DMS53 treated with DMSO at 0.1 percent for 48 hours (cell line): Measurements from ENCODE around the gene LSM4.

Experiments
- DNase-seq: peaks from one replicate; lab custom pipeline; 2025; ENCODE audit not compliant: unreplicated experiment; lab: John Stamatoyannopoulos, UW

Gene LSM4

DNA sequence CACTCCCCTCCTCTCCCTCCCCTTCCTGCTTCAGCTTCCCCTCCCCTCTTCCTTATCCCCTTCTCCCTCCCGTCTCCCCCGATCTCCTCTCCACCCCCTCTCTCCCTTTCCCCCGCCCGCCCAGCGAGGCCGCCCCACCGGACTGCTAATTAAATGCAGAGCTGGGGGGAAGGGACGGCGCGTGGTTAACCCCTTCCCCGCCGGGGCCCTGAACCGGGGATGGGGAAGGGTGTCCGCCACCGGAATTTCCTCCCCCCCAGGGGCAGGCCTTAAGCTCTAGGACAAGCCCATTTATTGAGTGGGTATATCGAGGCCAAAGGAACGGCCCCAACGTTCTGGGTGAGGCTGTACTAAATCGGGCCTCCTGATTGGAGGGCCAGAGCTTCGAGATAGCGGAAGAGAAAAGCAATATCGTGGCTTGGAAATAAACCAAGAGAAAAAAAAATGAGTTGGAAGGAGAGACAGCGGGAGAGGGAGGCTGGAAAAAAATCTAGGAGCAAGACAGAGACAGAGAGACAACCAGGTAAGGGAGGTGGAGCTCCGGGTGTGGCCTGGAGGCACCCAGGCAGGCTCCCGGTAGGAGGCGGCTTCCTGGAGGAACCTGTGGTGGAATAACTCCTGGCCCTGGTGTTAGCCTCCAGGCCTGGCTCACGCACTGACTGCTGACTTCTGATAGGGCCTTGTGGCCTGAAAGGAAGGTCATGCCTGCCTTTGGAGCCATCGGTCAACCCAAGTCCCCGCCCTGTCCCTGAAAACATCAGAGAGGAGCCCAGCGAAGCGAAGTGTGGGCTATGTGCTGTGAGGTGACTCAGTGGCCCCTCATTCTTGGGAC is 29.9 kb downstream of the LSM4 start:
- no peak for DNase-seq

DNA sequence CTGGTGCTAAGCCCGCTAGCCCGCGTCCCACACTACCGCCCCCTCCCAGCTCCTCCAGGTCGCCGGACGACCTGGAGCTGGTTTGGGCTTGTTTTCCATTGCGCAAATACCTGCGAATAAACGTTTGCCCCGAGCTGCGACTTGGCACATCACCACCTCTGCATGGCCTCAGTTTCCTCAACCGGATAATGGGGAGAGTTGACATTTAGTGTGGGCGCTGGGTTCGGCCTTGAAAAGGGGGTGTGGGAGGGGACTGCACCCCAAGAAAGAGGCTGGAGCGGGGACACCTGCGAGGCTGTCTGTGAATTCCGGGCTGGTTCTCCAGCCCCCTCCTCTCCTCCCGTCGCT is 30.4 kb downstream of the LSM4 start:
- no peak for DNase-seq

DNA sequence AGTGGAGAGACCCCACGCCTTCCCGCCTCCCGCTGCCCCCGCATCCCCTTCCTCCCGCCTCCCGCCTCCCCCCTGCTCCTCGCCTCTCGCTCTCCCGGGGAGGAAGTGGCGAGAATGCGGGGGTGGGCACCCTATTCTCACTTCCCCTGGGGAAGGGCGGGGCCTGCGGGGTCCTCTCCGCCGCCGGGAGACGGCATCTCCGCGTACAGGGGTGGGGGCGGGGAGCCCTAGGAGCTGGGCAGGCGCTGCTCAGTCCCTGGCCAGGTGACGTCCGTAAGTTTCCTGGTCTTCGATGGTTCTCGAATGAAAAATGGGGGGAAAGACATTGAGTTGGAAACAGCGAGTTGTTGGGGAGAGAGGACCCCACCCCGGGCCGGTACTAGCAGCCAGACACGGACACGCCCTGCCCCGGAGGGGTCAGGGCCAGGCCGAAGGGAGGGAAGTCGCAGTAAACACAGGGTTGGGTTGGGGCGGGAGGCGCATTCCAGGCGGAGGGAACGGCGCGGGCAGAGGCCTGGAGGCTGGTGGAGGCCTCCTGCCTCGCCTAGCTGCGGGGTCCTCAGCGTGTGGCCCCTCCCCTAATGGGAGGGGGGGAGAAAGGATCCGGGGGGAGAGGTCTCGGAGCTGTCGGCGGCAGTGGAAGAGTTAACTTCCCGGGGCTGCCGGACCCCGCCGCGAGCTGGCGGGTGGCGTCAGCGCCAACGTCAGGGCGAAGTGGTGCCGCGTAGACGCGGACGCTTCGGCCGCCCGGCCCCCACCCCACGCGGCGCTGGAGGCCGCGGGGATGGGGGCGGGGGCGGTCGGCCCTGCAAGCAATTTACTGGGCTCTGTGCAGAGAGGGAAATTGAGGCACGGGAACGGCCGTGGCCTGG is 31.1 kb downstream of the LSM4 start:
- DNase-seq, result peak; percentile 22

DNA sequence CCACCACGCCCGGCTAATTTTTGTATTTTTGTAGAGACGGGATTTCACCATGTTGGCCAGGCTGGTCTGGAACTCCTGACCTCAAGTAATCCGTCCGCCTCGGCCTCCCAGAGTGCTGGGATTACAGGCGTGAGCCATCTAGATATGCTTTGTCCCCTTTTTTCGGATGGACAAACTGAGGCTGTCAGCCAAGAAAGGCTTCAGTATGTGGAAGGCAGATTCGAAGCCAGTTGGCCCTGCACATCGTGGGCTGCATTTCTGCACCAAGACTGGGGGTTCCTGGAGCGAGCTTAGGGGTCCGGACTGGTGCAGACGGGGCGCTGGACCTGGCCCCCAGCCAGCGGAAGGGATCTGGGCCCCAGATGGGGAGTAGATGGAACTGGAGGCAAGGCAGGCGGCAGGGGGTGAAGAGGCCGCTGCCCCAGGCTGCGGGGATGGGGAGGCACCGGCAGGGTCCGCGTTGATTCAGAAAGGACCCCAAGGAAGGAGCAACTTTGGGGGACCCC is 31.8 kb downstream of the LSM4 start:
- DNase-seq, result no peak

DNA sequence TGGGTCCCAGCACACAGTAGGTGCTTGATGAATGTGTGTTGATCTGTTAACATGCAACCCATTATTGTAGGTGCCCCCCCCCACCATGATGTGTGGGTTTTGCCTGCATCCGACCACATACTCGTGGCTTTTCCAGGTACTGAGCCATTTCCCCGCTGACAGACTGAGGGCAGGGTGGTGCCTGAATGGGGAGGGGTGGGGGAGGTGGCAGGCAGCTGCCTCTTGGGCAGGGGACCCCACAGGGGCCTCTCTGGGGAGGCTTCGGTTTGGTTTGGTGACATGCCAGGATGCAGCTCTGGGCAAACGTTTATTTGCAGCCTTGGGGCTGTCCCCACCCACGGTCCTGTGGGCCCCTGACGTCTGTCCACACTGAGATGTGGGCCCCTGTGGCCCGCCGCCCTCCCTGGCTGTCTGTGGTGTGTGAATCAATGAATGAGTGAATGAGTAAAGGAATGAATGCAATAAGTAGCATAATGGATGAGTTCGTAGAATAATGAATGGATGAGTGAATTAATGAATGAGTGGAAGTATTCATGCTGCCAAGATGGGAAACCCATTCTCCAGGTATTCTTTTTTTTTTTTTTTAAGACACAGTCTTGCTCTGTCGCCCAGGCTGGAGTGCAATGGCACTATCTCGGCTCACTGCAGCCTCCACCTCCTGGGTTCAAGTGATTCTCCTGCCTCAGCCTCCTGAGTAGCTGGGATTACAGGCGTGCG is 32.4 kb downstream of the LSM4 start:
- DNase-seq, result no peak

GRCh38 chr19:18289471-18290301 is 33.2 kb downstream of the LSM4 start:
- DNase-seq, result no peak

GRCh38 chr19:18287836-18288772 is 34.8 kb downstream of the LSM4 start:
- DNase-seq, result no peak

DNA sequence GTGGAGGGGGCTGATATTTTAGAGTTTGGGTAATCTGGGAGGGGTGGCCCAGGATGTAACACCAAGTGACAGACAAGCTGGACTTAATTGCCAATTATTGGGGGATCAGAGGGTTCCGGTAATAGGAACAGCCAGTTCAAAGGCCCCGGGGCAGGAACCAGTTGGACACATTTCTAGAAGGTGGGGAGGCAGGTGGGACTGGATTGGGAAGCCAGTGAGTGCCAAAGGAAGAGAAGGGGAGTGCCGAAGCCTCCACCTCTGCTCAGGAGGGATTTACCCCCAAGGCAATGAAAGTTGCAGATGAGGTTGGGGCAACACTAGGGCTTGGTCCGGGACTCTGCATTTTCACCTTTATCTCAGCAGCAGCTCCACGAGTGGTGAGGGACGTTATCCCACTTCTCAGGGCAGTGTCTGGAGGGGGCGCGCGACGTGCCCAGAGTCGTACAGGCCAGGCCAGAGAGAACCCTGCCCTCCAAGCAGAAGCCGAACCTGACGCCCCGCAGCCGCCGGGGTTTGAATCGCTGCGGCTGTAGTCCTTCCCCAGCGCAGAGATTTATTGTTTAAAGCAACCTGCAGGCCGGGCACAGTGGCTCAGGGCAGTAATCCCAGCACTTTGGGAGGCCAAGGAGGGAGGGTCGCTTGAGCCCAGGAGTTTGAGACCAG is 35.8 kb downstream of the LSM4 start:
- no peak for DNase-seq

GRCh38 chr19:18284712-18285360 is 38.0 kb downstream of the LSM4 start:
- no peak for DNase-seq

GRCh38 chr19:18283338-18283737 is 39.5 kb downstream of the LSM4 start:
- no peak for DNase-seq

- DNase-seq, result no peak
Measured at GRCh38 chr19:18282788-18283141, 40.1 kb downstream of the LSM4 start.

- peak; percentile 85 for DNase-seq
Measured at GRCh38 chr19:18282021-18282787, 40.7 kb downstream of the LSM4 start.

- peak; percentile 85 for DNase-seq
Measured at GRCh38 chr19:18281082-18282020, 41.5 kb downstream of the LSM4 start, which contains the start of gene JUND. TSS of gene JUND (minus strand) at chr19:18281622. CDS start at chr19:18281484, 138 bp downstream.

DNA sequence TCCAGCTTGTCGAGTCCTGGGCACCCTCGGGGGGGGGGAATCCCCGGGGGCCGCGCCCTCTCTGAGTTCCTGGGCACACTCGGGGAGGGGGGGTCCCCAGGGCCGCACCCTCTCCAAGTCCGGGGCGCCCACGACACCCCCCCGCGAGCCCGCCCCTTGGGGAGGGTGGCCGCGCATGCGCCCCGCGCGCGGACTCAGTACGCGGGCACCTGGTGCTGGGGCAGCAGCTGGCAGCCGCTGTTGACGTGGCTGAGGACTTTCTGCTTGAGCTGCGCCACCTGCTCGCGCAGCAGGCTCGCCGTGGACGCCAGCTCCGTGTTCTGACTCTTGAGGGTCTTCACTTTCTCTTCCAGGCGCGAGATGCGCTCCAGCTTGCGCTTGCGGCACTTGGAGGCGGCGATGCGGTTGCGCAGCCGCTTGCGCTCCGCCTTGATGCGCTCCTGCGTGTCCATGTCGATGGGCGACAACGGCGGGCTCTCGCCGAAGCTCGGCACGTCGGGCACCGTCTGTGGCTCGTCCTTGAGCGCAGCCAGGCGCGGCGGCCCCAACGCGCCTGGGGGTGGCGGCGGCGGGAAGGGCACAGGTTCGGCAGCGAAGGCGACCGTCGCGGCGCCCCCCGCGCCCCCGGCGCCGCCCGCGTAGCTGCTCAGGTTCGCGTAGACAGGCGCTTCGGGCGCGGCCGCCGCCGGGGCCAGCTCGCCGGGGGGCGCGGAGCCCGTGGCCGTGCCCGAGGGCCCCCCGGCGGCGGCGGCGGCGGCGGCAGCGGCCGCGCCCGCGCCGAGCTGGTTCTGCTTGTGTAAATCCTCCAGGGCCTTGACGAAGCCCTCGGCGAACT is 42.4 kb downstream of the LSM4 start:
- DNase-seq, result peak; percentile 51

GRCh38 chr19:18279516-18280246 is 43.2 kb downstream of the LSM4 start:
- DNase-seq, result peak; percentile 79
